Neural progenitor cell (in vitro differentiated cells): ENCODE results near the gene CRISP1. TPM values are rescaled to one million over a fixed set of nuclear protein-coding genes. Genes with fewer than 3 reads are reported as not detected.

Experiments used
- DNase-seq: peaks from one replicate; pipeline ENCODE4 v3.0.0-alpha.2; 2016; ENCODE audit warnings: low spot score
- H2AFZ ChIP-seq: fragments of 200-600 bp; sonication (generic); replicated peaks from 2 replicates; pipeline ENCODE4 v1.6.1; 2016; ENCODE audit warnings: antibody characterized with exemption
- H3F3A ChIP-seq: fragments of 200-600 bp; sonication (generic); 2 replicates; pipeline ENCODE4 v1.6.1; 2016; ENCODE audit warnings: antibody characterized with exemption, low read depth
- H3K27ac ChIP-seq: fragments of 200-600 bp; sonication (generic); 2 replicates; pipeline ENCODE4 v1.5.1; 2016; ENCODE audit warnings: mild to moderate bottlenecking
- H3K27me3 ChIP-seq: fragments of 200-600 bp; sonication (generic); 2 replicates; pipeline ENCODE4 v1.6.1; 2016; ENCODE audit warnings: mild to moderate bottlenecking, moderate library complexity
- H3K36me3 ChIP-seq: fragments of 200-600 bp; sonication (generic); 2 replicates; pipeline ENCODE4 v1.5.1; 2016
- H3K4me1 ChIP-seq: fragments of 200-600 bp; sonication (generic); 2 replicates; pipeline ENCODE4 v1.6.1; 2016; ENCODE audit warnings: mixed run types
- H3K4me2 ChIP-seq: fragments of 200-600 bp; sonication (generic); 2 replicates; pipeline ENCODE4 v1.6.1; 2016
- H3K4me3 ChIP-seq: fragments of 200-600 bp; sonication (generic); 2 replicates; pipeline ENCODE4 v1.5.1; 2016
- H3K79me2 ChIP-seq: fragments of 200-600 bp; sonication (generic); 2 replicates; pipeline ENCODE4 v1.6.1; 2016; ENCODE audit warnings: low read depth
- H3K9ac ChIP-seq: fragments of 200-600 bp; sonication (generic); 2 replicates; pipeline ENCODE4 v1.6.1; 2016
- H3K9me3 ChIP-seq: fragments of 200-600 bp; sonication (generic); 2 replicates; pipeline ENCODE4 v1.5.1; 2016; ENCODE audit warnings: low read depth
- H4K20me1 ChIP-seq: fragments of 200-600 bp; sonication (generic); 2 replicates; pipeline ENCODE4 v1.6.1; 2016; ENCODE audit warnings: low read depth
- H3K27ac Mint-ChIP-seq: 3 replicates; pipeline ENCODE4 v1.8.0; 2021; ENCODE audit warnings: mixed read lengths
- H3K27me3 Mint-ChIP-seq: 2 replicates; pipeline ENCODE4 v1.8.0; 2022; ENCODE audit warnings: low read depth, mild to moderate bottlenecking, inconsistent platforms, moderate library complexity, mixed read lengths; ENCODE audit not compliant: insufficient read depth
- H3K36me3 Mint-ChIP-seq: 3 replicates; pipeline ENCODE4 v1.8.0; 2021; ENCODE audit warnings: mixed read lengths
- H3K4me1 Mint-ChIP-seq: 3 replicates; pipeline ENCODE4 v1.8.0; 2021; ENCODE audit warnings: mixed read lengths
- H3K4me3 Mint-ChIP-seq: 3 replicates; pipeline ENCODE4 v1.8.0; 2021; ENCODE audit warnings: mild to moderate bottlenecking, moderate library complexity, mixed read lengths
- H3K9me3 Mint-ChIP-seq: 3 replicates; pipeline ENCODE4 v1.8.0; 2020; ENCODE audit warnings: mixed read lengths
- EZH2 ChIP-seq: fragments of 200-600 bp; sonication (generic); IDR thresholded peaks from 2 replicates; pipeline ENCODE4 v1.6.1; 2017; ENCODE audit warnings: antibody characterized with exemption, mild to moderate bottlenecking, moderate library complexity
- EZH2phosphoT487 ChIP-seq: fragments of 200-600 bp; sonication (generic); IDR thresholded peaks from 2 replicates; pipeline ENCODE4 v1.6.1; 2017; ENCODE audit warnings: antibody characterized with exemption
- total RNA-seq: library from RNA; depleted of rRNA; stranded (reverse); fragments of >200 nt; gene quantifications from 2 replicates; pipeline ENCODE4 v1.2.3, GENCODE V29; 2015; ENCODE audit warnings: low replicate concordance
- TF ChIP-seq, protein P1 (sequence below): fragments of 200-600 bp; sonication (generic); IDR thresholded peaks from 2 replicates; pipeline ENCODE4 v1.5.1; 2017; ENCODE audit warnings: antibody characterized with exemption, mild to moderate bottlenecking

The CRISP1 gene
- total RNA-seq, 1 donor from 2014 or later = not detected

DNA sequence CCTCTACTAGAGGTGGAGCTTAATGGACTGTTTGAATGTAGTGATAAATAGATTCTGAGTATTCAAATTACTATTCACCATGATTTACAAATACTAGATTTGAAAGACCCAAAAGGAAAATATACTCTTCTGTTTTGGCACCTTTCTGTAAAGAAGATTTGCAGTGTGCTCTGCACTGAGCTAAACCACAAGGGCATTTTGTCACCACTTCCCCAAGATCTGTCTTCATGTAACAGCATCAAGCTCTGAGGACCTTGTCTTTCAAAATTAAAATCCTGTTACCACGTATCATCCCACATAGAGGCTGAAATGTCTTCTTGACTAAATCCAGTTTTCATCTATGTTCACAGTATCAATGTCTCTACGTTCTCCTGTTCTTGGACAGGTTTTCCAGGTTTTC lies 76.0 kb downstream of the CRISP1 start:
- Mint-ChIP-seq H3K4me3 (no peak overlapping the region), H3K27me3 (no peaks in the 10 kb centered on the region), H3K9me3 (no peaks in the 10 kb centered on the region), H3K4me1 (no peaks in the 10 kb centered on the region), H3K27ac (no peak overlapping the region), H3K36me3 (no peaks in the 10 kb centered on the region)
- H3K79me2 ChIP-seq = no peaks in the 10 kb centered on the region
- no peaks in the 10 kb centered on the region for H3K4me1 ChIP-seq
- H3K9ac ChIP-seq = no peak overlapping the region
- no peak for DNase-seq
- TF ChIP-seq EZH2 (no peak), EZH2phosphoT487 (no peak)
- TF ChIP-seq, protein P1, sequence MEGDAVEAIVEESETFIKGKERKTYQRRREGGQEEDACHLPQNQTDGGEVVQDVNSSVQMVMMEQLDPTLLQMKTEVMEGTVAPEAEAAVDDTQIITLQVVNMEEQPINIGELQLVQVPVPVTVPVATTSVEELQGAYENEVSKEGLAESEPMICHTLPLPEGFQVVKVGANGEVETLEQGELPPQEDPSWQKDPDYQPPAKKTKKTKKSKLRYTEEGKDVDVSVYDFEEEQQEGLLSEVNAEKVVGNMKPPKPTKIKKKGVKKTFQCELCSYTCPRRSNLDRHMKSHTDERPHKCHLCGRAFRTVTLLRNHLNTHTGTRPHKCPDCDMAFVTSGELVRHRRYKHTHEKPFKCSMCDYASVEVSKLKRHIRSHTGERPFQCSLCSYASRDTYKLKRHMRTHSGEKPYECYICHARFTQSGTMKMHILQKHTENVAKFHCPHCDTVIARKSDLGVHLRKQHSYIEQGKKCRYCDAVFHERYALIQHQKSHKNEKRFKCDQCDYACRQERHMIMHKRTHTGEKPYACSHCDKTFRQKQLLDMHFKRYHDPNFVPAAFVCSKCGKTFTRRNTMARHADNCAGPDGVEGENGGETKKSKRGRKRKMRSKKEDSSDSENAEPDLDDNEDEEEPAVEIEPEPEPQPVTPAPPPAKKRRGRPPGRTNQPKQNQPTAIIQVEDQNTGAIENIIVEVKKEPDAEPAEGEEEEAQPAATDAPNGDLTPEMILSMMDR = no peak
- H3K27ac ChIP-seq = no peak overlapping the region
- H3K9me3 ChIP-seq = no peaks in the 10 kb centered on the region
- H2AFZ ChIP-seq = no peak overlapping the region
- H3K27me3 ChIP-seq = no peaks in the 10 kb centered on the region
- H3K4me2 ChIP-seq = no peak overlapping the region
- no peaks in the 10 kb centered on the region for H3F3A ChIP-seq
- H4K20me1 ChIP-seq = no peaks in the 10 kb centered on the region
- no peaks in the 10 kb centered on the region for H3K36me3 ChIP-seq
- H3K4me3 ChIP-seq = no peak overlapping the region

DNA sequence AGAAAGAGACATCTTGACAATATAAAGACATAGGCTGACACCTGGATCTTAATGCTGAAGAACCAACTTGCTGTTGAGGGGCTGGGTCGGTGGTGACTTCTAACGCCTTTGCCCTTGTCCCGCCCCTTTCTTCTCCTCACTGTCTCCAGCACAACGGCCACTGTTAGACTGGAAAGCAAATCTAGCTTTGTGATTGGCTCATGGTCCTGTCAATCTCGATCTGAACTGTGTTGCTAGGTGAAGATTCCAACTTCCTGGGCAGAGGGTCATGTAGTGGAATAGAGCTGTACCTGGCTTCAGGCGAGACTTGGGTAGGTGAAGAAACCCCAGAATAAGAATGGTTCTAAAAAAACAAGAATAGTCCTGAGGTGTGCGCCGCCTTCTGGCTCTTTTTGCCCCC lies 79.2 kb downstream of the CRISP1 start, which contains the start of gene PGK2:
TSS of gene PGK2 (minus strand) at position 110 of the 400 bp plus-strand sequence. CDS start at position 12, 98 bp downstream.
- Histone ChIP-seq H3K27ac (no peak within 1 kb of the TSS), H3K79me2 (no peaks in the 10 kb centered on the region), H2AFZ (no peak within 1 kb of the TSS), H3K27me3 (no peaks in the 10 kb centered on the region), H3K36me3 (no peaks in the 10 kb centered on the region), H3K9ac (no peak within 1 kb of the TSS), H3F3A (no peaks in the 10 kb centered on the region), H3K4me1 (no peaks in the 10 kb centered on the region), H4K20me1 (no peaks in the 10 kb centered on the region), H3K4me3 (no peak within 1 kb of the TSS), H3K9me3 (no peaks in the 10 kb centered on the region), H3K4me2 (no peak within 1 kb of the TSS)
- TF ChIP-seq EZH2phosphoT487 (no peak), EZH2 (no peak)
- TF ChIP-seq, protein P1 = no peak
- Mint-ChIP-seq H3K4me3 (no peak within 1 kb of the TSS), H3K9me3 (no peaks in the 10 kb centered on the region), H3K36me3 (no peaks in the 10 kb centered on the region), H3K27ac (no peak within 1 kb of the TSS), H3K27me3 (no peaks in the 10 kb centered on the region), H3K4me1 (no peaks in the 10 kb centered on the region)
- peak; percentile 11 for DNase-seq

DNA sequence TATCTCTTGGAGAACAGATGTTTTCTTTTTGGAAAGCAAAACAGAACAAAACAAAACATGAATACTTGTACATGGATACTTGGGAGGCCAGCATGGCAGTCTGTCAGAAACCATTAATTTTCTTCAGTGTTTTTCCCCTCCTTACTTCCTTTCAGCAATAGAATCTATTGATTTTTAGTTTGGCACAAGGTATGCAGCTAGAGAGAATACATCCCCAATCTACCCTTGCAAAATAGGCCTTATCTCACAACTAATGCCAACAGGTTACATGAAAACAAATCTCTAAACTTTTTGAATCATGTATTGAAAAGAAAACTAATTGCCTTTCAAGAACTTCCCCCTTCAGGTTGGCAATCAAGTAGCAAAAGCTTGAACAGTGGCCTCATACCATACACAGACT lies 82.1 kb downstream of the CRISP1 start:
- no peak overlapping the region for H3K27ac Mint-ChIP-seq
- no peaks in the 10 kb centered on the region for H3K4me1 Mint-ChIP-seq
- no peaks in the 10 kb centered on the region for H3K9me3 Mint-ChIP-seq
- H3K4me3 ChIP-seq = no peak overlapping the region
- H3F3A ChIP-seq = no peaks in the 10 kb centered on the region
- H3K4me1 ChIP-seq = no peaks in the 10 kb centered on the region
- no peaks in the 10 kb centered on the region for H3K36me3 Mint-ChIP-seq
- no peak overlapping the region for H2AFZ ChIP-seq
- H3K9me3 ChIP-seq = no peaks in the 10 kb centered on the region
- no peak overlapping the region for H3K9ac ChIP-seq
- no peak for TF ChIP-seq EZH2
- TF ChIP-seq, protein P1 = no peak
- TF ChIP-seq EZH2phosphoT487 = no peak
- H3K79me2 ChIP-seq = no peaks in the 10 kb centered on the region
- H3K4me2 ChIP-seq = no peak overlapping the region
- H3K27me3 ChIP-seq = no peaks in the 10 kb centered on the region
- no peaks in the 10 kb centered on the region for H3K36me3 ChIP-seq
- H4K20me1 ChIP-seq = no peaks in the 10 kb centered on the region
- DNase-seq = no peak
- H3K27me3 Mint-ChIP-seq = no peaks in the 10 kb centered on the region
- no peak overlapping the region for H3K4me3 Mint-ChIP-seq
- H3K27ac ChIP-seq = no peak overlapping the region

Other genes with a start within 250 kb of the CRISP1 start
- not detected in 2 replicates for gene RHAG, start 229.7 kb downstream of the CRISP1 start, total RNA-seq
- not detected in 2 replicates for gene CRISP2, start 153.0 kb downstream of the CRISP1 start, total RNA-seq
- gene CRISP3, start 122.1 kb downstream of the CRISP1 start, total RNA-seq = not detected in 2 replicates
- gene PGK2, start 79.2 kb downstream of the CRISP1 start, total RNA-seq = not detected in 2 replicates
- not detected in 2 replicates for gene DEFB114, start 97.6 kb upstream of the CRISP1 start, total RNA-seq
- not detected in 2 replicates for gene DEFB113, start 103.1 kb upstream of the CRISP1 start, total RNA-seq
- not detected in 2 replicates for gene DEFB110, start 155.5 kb upstream of the CRISP1 start, total RNA-seq
- not detected in 2 replicates for gene DEFB112, start 183.4 kb upstream of the CRISP1 start, total RNA-seq